GM18499 (cell line): Measurements from ENCODE around the gene PACSIN2.

ENCODE experiments used
- ATAC-seq: cut with Tn5 transposase; IDR thresholded peaks from one replicate; pipeline ENCODE4 v1.9.1; 2021; ENCODE audit warnings: moderate number of reproducible peaks; ENCODE audit not compliant: insufficient read depth, unreplicated experiment

PACSIN2 gene

GRCh38 chr22:42994276-42994916, 20.6 kb downstream of the PACSIN2 start:
- ATAC-seq, result no peak

- no peak for ATAC-seq
Observed at GRCh38 chr22:42993651-42994275, 21.2 kb downstream of the PACSIN2 start.

DNA sequence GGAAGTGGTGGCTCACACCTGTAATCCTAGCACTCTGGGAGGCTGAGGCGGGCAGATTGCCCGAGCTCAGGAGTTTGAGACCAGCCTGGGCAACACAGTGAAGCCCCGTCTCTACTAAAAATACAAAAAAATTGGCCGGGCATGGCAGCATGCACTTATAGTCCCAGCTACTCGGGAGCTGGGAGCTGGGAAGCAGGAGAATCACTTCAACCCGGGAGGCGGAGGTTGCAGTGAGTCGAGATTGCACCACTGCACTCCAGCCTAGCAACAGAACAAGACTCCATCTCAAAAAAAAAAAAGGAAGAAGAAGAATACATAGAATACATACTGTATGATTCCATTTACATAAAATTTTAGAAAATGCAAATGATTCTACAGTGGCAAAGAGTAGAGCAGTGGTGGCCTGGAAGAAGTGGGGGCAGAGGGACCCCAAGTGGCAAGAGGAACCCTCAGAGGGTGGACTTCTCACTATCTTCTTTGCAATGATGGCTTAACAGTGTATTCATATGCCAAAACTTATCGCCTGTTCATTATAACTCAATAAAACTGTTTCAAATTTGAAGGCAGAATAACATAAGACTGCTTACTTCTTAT, 22.0 kb downstream of the PACSIN2 start:
- no peak for ATAC-seq

- ATAC-seq, result no peak
Observed at GRCh38 chr22:42992092-42992491, 22.9 kb downstream of the PACSIN2 start.

DNA sequence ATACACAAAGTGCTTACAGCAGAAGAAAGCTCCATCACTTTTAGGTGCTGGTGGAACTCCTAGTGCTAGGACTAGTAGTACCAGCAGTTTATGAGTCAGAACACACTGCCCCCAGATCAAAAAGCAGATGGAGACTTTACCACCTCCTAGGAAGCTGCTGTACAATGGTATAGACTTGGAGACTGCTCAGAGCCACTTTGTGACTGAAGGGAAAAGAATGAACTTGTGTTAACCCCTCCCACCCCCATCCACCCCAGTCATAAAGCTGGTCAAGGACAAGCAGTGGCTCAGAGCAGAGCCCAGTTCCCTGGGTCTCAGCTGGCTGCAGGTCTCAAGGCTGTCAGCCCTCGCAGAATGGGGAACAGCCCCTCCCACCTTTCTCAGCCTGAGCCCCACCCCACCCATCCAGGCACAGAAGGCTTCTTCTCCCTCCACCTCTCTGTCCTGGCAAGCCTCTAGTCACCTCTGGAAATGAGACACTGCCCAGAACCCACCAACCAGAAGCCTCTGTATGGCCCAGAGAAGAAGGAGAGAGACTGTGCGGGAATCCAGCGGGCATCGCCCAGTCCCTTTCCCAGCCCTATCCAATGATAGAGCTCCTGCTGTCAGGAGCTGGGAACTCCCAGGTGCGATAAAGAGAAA, 23.8 kb downstream of the PACSIN2 start:
- no peak for ATAC-seq

- ATAC-seq, result no peak
Observed at GRCh38 chr22:42990131-42990838, 24.7 kb downstream of the PACSIN2 start.

DNA sequence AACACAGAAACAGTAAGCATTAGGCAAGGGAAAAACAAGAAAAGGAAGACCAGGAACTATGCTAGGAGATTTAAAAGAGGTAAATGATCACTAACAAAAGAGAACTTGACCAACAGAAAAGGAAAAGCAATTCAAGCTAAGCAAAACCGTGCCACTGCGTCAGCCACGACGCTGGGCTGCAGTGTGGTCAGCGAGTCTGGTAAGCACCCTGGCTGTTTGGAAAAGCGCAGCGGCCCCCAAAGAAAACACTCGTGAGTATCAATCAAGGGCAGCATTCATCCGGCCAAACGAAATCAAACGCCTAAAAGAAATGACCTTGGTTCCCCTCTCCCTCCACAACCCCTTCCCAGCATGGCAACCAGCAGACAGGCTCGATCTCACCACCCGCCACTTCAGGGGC, 28.8 kb downstream of the PACSIN2 start:
- ATAC-seq, result no peak

DNA sequence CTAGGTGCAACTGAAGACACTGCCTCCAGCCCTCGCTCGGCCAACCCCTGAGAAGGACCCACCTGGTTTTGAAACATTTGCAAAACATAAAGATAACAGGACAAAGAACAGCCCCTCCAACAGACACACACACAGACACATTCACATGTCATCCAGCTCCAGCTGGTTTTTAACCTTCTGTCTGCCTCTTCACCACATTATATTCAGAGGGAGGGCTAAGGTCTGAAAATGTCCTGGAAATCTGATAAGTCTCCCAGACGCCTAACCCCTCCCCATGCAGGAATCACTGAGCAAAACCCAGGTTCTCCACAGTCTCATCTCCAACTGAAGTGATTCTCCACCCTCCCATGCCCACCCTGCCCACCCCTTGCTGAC, 29.4 kb downstream of the PACSIN2 start:
- no peak for ATAC-seq

DNA sequence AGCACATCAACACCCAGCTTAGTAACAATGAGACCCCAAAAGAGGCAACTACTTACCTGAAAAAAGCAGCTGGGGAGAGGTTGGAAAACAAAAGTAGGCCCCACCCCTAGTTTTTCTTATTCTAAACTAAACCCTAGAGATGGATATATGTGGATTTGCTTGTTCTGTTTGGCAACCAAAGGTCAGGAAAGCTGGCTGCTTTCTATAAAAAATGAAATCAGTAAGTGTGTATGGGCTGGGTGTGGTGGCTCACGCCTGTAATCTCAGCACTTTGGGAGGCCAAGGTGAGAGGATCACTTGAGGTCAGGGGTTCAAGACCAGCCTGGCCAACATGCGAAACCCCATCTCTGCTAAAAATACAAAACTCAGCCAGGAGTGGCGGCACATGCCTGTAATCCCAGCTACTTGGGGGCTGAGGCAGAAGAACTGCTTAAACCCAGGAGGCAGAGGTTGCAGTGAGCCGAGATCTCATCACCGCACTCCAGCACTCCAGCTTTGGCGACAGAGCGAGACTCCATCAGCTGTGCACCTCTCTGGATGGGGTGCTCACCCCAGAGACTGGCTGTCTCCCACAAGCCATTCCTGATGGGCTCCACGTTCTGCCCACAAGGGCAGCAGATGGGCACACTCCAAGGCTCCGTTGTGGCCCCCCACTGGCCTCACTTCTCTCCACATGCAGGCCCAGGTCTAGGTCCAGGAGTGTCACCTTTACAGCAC, 30.0 kb downstream of the PACSIN2 start:
- no peak for ATAC-seq

DNA sequence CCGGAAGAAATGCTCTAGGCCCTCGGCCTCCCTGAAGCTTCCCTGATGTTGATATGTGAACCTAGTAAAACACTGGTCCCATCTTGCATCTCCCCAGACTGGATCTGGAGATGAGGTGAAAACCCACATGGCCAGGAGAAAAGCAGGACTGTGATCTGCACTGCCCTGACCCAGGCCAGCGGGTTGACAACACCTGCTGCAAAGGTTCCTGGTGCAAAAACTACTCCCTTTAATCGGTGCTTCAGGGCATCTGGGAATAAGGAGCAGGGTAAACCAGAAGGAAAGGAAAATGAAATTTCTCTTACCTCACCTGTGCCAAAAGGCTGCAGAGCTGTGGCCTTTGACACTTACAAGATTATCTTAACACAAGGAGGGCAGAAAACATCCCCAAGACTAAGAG, 30.6 kb downstream of the PACSIN2 start:
- no peak for ATAC-seq

GRCh38 chr22:42983470-42983869, 31.5 kb downstream of the PACSIN2 start:
- no peak for ATAC-seq

- no peak for ATAC-seq
Observed at GRCh38 chr22:42979606-42980005, 35.3 kb downstream of the PACSIN2 start.

DNA sequence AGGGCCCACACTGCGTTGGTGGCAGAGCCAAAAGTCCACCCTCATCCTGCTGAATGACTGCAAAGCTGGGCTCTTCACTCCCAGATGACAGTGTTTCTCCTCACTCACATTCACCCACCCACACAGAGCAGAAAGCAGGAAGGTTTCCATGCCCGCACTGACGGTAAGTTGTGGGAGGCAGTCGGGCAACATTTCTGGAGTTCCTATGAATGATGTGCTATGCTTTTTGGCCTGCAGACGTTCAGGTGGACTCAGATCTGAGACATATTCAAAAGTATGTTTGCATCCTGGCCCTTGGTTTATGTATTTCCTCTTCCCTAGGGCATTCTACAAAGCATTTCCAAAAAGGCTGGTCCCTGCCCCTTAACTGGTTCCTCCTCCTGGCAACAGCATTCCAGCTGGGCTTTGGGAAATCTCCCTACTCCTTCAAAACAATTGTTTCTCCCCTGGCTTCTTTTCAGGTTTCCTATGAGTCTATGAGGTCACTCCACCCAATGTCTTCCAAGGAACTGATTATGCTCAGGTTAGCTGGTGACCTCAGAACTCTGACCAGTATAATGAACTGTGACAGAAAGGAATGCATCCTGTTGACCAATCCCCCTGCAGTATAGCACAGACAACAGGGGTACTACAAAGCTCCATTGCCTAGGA, 36.4 kb downstream of the PACSIN2 start:
- no peak for ATAC-seq

GRCh38 chr22:42977569-42977968, 37.4 kb downstream of the PACSIN2 start:
- ATAC-seq, result no peak

- ATAC-seq, result no peak
Observed at GRCh38 chr22:42976217-42976933, 38.6 kb downstream of the PACSIN2 start.

GRCh38 chr22:42974223-42974622, 40.7 kb downstream of the PACSIN2 start:
- ATAC-seq, result no peak

DNA sequence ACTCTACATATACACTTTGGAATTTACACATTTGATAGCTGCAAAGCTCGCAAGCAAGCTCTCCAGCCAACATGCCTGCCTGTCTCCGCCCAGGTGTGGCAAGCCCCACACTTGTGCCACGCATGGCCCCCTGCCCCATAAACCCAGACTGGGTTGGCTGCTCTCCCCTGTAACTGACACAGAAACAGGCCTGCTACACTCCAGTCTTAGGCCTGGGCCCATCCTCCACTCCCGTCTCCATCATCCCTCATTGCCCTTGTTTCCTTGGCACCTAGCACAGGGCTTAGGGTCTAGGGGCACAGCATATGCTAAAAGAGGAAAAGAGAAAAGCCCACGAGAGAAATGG, 41.4 kb downstream of the PACSIN2 start:
- ATAC-seq, result no peak

DNA sequence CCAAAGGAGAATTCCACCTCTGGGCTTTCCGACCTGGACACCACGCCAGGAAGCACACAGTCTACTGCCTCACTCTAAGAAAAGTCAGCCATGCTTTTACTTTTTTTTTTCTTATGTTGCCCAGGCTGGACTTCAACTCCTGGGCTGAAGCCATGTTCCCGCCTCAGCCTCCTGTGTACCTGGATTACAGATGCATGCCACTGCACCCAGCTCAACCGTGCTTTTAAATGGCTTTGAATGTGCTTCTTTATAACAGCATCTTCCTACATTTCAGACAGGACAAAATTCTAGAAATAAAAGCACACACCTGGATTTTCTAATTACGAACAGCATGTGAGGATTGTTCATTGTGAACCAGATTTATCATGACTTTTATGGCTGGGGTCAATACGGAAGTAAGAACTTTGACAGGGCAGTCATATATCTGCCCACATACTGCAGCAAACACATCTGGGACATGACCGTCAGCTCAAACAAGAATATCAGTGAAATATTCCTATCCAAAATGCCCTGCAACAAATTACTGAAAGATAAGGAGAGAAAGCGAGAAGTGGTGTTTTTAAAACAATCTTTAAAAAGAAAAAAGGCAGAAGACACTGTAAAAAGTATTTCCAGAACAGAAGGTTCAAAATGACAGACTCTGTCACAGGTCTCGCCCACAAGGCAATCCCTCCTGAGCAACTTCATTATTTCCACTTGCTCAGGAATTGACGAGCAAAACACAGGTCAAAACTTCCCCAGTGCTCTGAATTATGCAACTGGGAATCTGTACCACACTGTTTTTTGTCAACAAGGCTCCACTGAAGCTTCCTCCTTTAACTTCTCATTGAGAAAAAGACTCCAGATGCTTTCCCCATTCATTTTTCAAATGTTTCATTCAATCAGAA, 42.1 kb downstream of the PACSIN2 start:
- ATAC-seq, result no peak
